LNCaP clone FGC (cell line): ENCODE results near the gene NKAPD1.
"Not testable (repeated sequence)": the region's sequence is repeated elsewhere in the genome, so short reads cannot be mapped to it uniquely, and the experiment has no call there.

ENCODE experiments used
- DNase-seq: peaks from one replicate; pipeline ENCODE4 v3.0.0-alpha.2; 2011; ENCODE audit warnings: low read depth
- H3K4me3 ChIP-seq: 2 replicates; pipeline ENCODE4 v1.5.1; 2011; ENCODE audit warnings: mild to moderate bottlenecking, low read depth, low read length, control low read depth
- TF ChIP-seq, protein P1 (sequence below): IDR thresholded peaks from 2 replicates; pipeline ENCODE4 v1.5.1; 2012; ENCODE audit warnings: mild to moderate bottlenecking; ENCODE audit not compliant: control insufficient read depth, insufficient read depth; ENCODE audit errors: extremely low read depth

NKAPD1 gene

GRCh38 chr11:112042161-112042960 is 31.7 kb upstream of the NKAPD1 start:
- TF ChIP-seq, protein P1, sequence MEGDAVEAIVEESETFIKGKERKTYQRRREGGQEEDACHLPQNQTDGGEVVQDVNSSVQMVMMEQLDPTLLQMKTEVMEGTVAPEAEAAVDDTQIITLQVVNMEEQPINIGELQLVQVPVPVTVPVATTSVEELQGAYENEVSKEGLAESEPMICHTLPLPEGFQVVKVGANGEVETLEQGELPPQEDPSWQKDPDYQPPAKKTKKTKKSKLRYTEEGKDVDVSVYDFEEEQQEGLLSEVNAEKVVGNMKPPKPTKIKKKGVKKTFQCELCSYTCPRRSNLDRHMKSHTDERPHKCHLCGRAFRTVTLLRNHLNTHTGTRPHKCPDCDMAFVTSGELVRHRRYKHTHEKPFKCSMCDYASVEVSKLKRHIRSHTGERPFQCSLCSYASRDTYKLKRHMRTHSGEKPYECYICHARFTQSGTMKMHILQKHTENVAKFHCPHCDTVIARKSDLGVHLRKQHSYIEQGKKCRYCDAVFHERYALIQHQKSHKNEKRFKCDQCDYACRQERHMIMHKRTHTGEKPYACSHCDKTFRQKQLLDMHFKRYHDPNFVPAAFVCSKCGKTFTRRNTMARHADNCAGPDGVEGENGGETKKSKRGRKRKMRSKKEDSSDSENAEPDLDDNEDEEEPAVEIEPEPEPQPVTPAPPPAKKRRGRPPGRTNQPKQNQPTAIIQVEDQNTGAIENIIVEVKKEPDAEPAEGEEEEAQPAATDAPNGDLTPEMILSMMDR = no peak
- no peak for DNase-seq
- no peak overlapping the region for H3K4me3 ChIP-seq

- TF ChIP-seq, protein P1 = no peak
- DNase-seq = no peak
- no peak overlapping the region for H3K4me3 ChIP-seq
These were observed 31.2 kb upstream of the NKAPD1 start for GRCh38 chr11:112042961-112043304.

DNA sequence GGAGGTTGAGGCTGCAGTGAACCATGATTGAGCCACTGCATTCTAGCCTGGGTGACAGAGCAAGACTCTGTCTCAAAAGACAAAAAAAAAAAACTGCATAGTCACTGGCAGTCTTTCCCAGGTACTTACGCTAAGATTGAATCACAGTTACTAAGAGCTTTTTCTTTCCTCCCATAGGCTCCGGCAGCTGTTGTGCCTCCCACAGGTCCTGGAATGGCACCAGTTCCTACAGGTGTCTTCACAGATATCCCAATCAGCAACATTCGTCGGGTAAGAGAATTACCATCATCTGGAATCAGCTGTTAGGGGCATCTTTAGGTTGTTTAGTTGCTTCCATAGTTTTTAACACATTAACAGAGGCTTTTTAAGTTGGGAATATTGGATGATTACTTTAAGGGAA is 29.1 kb upstream of the NKAPD1 start:
- no peak overlapping the region for H3K4me3 ChIP-seq
- no peak for DNase-seq
- TF ChIP-seq, protein P1 = no peak

DNA sequence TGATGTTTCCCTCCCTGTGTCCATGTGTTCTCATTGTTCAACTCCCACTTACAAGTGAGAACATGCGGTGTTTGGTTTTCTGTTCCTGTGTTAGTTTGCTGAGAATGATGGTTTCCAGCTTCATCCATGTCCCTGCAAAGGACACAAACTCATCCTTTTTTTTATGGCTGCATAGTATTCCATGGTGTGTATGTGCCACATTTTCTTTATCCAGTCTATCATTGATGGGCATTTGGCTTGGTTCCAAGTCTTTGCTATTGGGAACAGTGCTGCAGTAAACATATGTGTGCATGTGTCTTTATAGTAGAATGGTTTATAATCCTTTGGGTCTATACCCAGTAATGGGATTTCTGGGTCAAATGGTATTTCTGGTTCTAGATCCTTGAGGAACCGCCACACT is 27.5 kb upstream of the NKAPD1 start:
- not testable (repeated sequence) for H3K4me3 ChIP-seq, DNase-seq

GRCh38 chr11:112048256-112048655 is 25.8 kb upstream of the NKAPD1 start:
- H3K4me3 ChIP-seq, DNase-seq: not testable (repeated sequence)

DNA sequence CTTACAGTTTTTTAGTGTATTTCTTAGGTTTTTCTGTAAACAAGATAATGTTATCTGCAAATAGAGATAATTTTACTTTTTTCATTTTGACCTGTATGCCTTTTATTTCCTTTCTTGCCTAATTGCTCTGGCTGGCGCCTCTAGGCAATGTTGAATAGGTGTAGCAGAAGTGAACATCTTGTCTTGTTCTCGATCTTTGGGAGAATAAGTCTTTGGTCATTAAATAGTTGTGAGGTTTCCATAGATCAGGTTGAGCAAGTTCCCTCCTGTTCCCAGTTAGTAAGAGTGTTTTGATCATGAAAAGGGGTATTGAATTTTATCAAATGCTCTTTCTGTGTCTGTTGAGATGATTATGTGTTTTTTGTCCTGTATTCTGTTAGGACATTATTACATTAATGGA is 24.3 kb upstream of the NKAPD1 start:
- no peak overlapping the region for H3K4me3 ChIP-seq
- TF ChIP-seq, protein P1 = no peak
- DNase-seq = no peak

GRCh38 chr11:112050721-112051120 is 23.4 kb upstream of the NKAPD1 start:
- DNase-seq = no peak
- TF ChIP-seq, protein P1 = no peak
- no peak overlapping the region for H3K4me3 ChIP-seq

DNA sequence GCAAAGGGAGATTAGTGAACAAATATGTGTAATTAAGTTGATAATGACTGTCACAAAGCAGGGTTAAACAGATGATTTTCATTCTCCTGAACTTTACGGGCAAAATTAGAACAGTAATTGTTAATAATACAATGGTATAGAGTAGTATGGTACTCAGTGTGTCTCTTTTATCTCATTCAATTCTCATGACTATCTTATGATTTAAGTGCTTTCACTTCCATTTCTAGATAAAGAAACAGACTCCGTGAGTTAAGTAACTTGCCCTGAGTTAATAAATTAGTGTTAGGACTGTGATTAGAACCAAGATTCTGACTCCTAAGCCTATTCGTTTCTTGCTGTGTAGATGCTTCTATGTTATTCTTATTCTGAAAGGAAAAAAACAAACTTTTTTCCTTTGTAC is 22.3 kb upstream of the NKAPD1 start:
- no peak overlapping the region for H3K4me3 ChIP-seq
- TF ChIP-seq, protein P1 = no peak
- no peak for DNase-seq
